Peyer's patch (tissue), 4 donors: ENCODE data around the gene DNAJC10. TPM values are rescaled to one million over a fixed set of nuclear protein-coding genes. Genes with fewer than 3 reads are reported as not detected.

ENCODE experiments used
- DNase-seq, 3 donors: peaks; one replicate each; pipeline ENCODE4 v3.0.0-alpha.2; 2017 to 2019
- H3K27ac ChIP-seq, 4 donors: fragments of 200-600 bp; sonication (generic); one replicate each; pipeline ENCODE4 v1.5.1; 2016 to 2019
- H3K27me3 ChIP-seq, 2 donors: fragments of 200-600 bp; sonication (generic); one replicate each; pipeline ENCODE4 v1.5.1; 2019
- H3K36me3 ChIP-seq, 3 donors: fragments of 200-600 bp; sonication (generic); one replicate each; pipeline ENCODE4 v1.5.1; 2016 to 2019
- H3K4me1 ChIP-seq, 4 donors: fragments of 200-600 bp; sonication (generic); one replicate each; pipeline ENCODE4 v1.5.1; 2016 to 2019
- H3K4me3 ChIP-seq, 4 donors: fragments of 200-600 bp; sonication (generic); 1 replicate in 3 of 4; 2 replicates in 1 of 4; pipeline ENCODE4 v1.5.1; 2016 to 2019; ENCODE audit warnings: mild to moderate bottlenecking in 1 of 4
- H3K9me3 ChIP-seq, 4 donors: fragments of 200-600 bp; sonication (generic); one replicate each; pipeline ENCODE4 v1.5.1; 2016 to 2019; ENCODE audit warnings: mild to moderate bottlenecking in 1 of 4
- POLR2A ChIP-seq, 2 donors: fragments of 450-650 bp; IDR thresholded peaks; one replicate each; pipeline ENCODE4 v1.5.1; 2017; ENCODE audit warnings: antibody characterized with exemption in 2 of 2, mild to moderate bottlenecking in 2 of 2, moderate library complexity in 2 of 2
- total RNA-seq, 4 donors: library from RNA; depleted of rRNA; stranded (reverse); fragments of >200 nt; gene quantifications; one replicate each; pipeline ENCODE4 v1.1.0, GENCODE V29; 2016
- TF ChIP-seq, protein P1 (sequence below), 6 experiments: fragments of 450-650 bp in 4 of 6; fragments of 200-600 bp in 2 of 6; sonication (generic) in 1 of 6; IDR thresholded peaks; one replicate each; pipeline ENCODE4 v1.5.1; 2017 to 2019; ENCODE audit warnings: antibody characterized with exemption in 6 of 6, mild to moderate bottlenecking in 3 of 6, moderate library complexity in 1 of 6

The DNAJC10 gene
- total RNA-seq, 4 donors from 2014 or later = 22.9 to 58.6 (median 33.4) TPM

DNA sequence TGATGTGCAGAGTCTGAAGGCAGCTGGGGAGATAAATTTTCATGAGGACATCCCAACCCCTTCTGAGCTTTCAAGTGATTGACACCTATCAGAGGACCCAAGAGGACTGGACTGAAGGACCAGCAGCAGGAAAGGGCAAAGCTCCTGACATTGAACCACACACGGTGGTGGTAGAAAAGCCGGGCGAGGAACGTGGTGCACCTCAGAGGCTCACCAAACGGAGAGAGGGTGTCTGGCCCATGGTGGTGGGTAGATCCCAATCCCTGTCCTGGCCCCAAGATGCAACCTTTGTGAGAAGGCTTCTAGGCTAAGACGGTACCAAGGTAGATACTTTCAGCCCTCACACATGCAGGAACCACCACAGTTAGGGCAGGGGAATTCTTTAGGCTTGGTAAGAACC lies 98.3 kb downstream of the DNAJC10 start:
- Histone ChIP-seq H3K36me3 (no peaks in the 10 kb centered on the region), H3K27me3 (no peaks in the 10 kb centered on the region), H3K27ac (no peak overlapping the region), H3K4me3 (no peak overlapping the region), H3K9me3 (no peaks in the 10 kb centered on the region), H3K4me1 (no peaks in the 10 kb centered on the region)
- TF ChIP-seq POLR2A (IDR thresholded peaks at IDR 0.05) = no peak
- TF ChIP-seq, protein P1, sequence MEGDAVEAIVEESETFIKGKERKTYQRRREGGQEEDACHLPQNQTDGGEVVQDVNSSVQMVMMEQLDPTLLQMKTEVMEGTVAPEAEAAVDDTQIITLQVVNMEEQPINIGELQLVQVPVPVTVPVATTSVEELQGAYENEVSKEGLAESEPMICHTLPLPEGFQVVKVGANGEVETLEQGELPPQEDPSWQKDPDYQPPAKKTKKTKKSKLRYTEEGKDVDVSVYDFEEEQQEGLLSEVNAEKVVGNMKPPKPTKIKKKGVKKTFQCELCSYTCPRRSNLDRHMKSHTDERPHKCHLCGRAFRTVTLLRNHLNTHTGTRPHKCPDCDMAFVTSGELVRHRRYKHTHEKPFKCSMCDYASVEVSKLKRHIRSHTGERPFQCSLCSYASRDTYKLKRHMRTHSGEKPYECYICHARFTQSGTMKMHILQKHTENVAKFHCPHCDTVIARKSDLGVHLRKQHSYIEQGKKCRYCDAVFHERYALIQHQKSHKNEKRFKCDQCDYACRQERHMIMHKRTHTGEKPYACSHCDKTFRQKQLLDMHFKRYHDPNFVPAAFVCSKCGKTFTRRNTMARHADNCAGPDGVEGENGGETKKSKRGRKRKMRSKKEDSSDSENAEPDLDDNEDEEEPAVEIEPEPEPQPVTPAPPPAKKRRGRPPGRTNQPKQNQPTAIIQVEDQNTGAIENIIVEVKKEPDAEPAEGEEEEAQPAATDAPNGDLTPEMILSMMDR (IDR thresholded peaks at IDR 0.05) = no peak
- DNase-seq = no peak

GRCh38 chr2:182814804-182815203 lies 98.7 kb downstream of the DNAJC10 start:
- TF ChIP-seq, protein P1 (IDR thresholded peaks at IDR 0.05) = no peak
- no peak for TF ChIP-seq POLR2A (IDR thresholded peaks at IDR 0.05)
- no peak for DNase-seq
- no peak overlapping the region for H3K27ac ChIP-seq
- H3K4me3 ChIP-seq = no peak overlapping the region
- no peaks in the 10 kb centered on the region for H3K4me1 ChIP-seq
- H3K36me3 ChIP-seq = no peaks in the 10 kb centered on the region
- no peaks in the 10 kb centered on the region for H3K9me3 ChIP-seq
- H3K27me3 ChIP-seq = no peaks in the 10 kb centered on the region

DNA sequence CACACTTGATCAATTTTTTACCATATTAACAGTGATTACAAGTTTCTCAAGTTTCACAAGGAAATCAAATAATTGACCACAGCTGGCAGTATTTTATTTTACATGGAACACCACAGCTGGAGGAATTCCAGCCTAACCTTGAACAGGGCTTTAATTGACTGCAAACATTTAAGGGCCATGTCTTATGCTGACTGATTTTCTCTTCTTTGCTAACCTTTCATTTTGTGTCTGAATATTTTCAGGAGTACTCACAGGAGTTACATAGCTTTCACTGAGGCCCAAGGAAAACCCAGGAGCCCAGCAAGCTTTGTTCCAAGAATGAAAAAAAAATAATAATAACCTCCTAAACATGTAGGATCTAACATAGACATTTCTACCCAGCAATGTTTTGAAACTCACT lies 100.8 kb downstream of the DNAJC10 start:
- TF ChIP-seq, protein P1 (IDR thresholded peaks at IDR 0.05) = no peak
- no peak for TF ChIP-seq POLR2A (IDR thresholded peaks at IDR 0.05)
- DNase-seq = no peak
- Histone ChIP-seq H3K27ac (no peak overlapping the region), H3K4me1 (no peaks in the 10 kb centered on the region), H3K36me3 (no peaks in the 10 kb centered on the region), H3K4me3 (no peak overlapping the region), H3K27me3 (no peaks in the 10 kb centered on the region), H3K9me3 (no peaks in the 10 kb centered on the region)

DNA sequence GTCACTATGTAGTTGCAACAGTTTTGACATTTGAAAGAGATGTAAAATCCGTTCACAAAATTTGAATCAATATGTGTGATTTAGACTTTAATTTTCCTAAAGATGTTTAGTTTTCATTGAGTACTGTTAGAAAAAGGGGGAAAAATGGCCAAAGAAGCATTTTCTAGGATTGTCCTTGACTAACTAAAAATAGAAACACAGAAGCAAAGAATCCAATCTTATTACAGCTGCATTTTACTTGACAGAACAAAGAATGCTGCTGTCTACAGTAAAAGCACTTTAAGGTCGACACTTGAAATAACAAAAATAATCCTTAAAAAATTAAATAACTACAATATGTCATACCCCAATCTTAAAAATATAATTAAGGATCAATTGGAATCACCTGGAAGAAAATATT lies 101.5 kb downstream of the DNAJC10 start:
- Histone ChIP-seq H3K9me3 (no peaks in the 10 kb centered on the region), H3K4me1 (no peaks in the 10 kb centered on the region), H3K27me3 (no peaks in the 10 kb centered on the region), H3K4me3 (no peak overlapping the region), H3K27ac (no peak overlapping the region), H3K36me3 (no peaks in the 10 kb centered on the region)
- no peak for TF ChIP-seq POLR2A (IDR thresholded peaks at IDR 0.05)
- TF ChIP-seq, protein P1 (IDR thresholded peaks at IDR 0.05) = no peak
- DNase-seq = no peak

DNA sequence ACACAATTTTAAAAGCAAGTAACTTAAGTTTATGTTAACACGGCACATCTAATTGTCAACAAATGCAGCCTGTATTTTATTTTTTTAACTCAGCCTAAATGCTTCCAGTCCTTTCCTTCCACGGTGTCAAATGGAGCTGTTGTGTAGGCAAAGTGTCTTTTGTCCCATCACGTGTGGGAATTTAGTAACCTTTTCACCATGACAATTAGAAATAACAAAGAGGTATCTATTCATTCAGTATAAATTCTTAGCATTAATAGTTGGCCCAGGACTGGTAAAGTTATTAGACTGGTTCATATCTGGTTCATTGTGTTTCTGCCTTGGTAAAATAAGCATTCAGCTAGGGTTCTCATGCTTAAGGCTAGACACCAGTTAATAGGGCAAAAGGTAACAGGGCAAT lies 102.4 kb downstream of the DNAJC10 start:
- no peak for TF ChIP-seq POLR2A (IDR thresholded peaks at IDR 0.05)
- TF ChIP-seq, protein P1 (IDR thresholded peaks at IDR 0.05) = no peak
- Histone ChIP-seq H3K9me3 (no peaks in the 10 kb centered on the region), H3K27ac (no peak overlapping the region), H3K4me3 (no peak overlapping the region), H3K4me1 (no peaks in the 10 kb centered on the region), H3K27me3 (no peaks in the 10 kb centered on the region), H3K36me3 (no peaks in the 10 kb centered on the region)
- no peak for DNase-seq

- Histone ChIP-seq H3K4me3 (no peak overlapping the region), H3K36me3 (no peaks in the 10 kb centered on the region), H3K27ac (no peak overlapping the region), H3K9me3 (no peaks in the 10 kb centered on the region), H3K27me3 (no peaks in the 10 kb centered on the region), H3K4me1 (no peaks in the 10 kb centered on the region)
- no peak for DNase-seq
- TF ChIP-seq, protein P1 (IDR thresholded peaks at IDR 0.05) = no peak
- TF ChIP-seq POLR2A (IDR thresholded peaks at IDR 0.05) = no peak
Measured at GRCh38 chr2:182818925-182819324, 102.9 kb downstream of the DNAJC10 start.
